Neural progenitor cell (in vitro differentiated cells): ENCODE measurements around the gene RGS11. TPM values are rescaled to one million over a fixed set of nuclear protein-coding genes. Genes with fewer than 3 reads are reported as not detected.

Source experiments
- DNase-seq: peaks from one replicate; pipeline ENCODE4 v3.0.0-alpha.2; 2016; ENCODE audit warnings: low spot score
- H2AFZ ChIP-seq: fragments of 200-600 bp; sonication (generic); replicated peaks from 2 replicates; pipeline ENCODE4 v1.6.1; 2016; ENCODE audit warnings: antibody characterized with exemption
- H3F3A ChIP-seq: fragments of 200-600 bp; sonication (generic); 2 replicates; pipeline ENCODE4 v1.6.1; 2016; ENCODE audit warnings: antibody characterized with exemption, low read depth
- H3K27ac ChIP-seq: fragments of 200-600 bp; sonication (generic); 2 replicates; pipeline ENCODE4 v1.5.1; 2016; ENCODE audit warnings: mild to moderate bottlenecking
- H3K27me3 ChIP-seq: fragments of 200-600 bp; sonication (generic); 2 replicates; pipeline ENCODE4 v1.6.1; 2016; ENCODE audit warnings: mild to moderate bottlenecking, moderate library complexity
- H3K36me3 ChIP-seq: fragments of 200-600 bp; sonication (generic); 2 replicates; pipeline ENCODE4 v1.5.1; 2016
- H3K4me1 ChIP-seq: fragments of 200-600 bp; sonication (generic); 2 replicates; pipeline ENCODE4 v1.6.1; 2016; ENCODE audit warnings: mixed run types
- H3K4me2 ChIP-seq: fragments of 200-600 bp; sonication (generic); 2 replicates; pipeline ENCODE4 v1.6.1; 2016
- H3K4me3 ChIP-seq: fragments of 200-600 bp; sonication (generic); 2 replicates; pipeline ENCODE4 v1.5.1; 2016
- H3K79me2 ChIP-seq: fragments of 200-600 bp; sonication (generic); 2 replicates; pipeline ENCODE4 v1.6.1; 2016; ENCODE audit warnings: low read depth
- H3K9ac ChIP-seq: fragments of 200-600 bp; sonication (generic); 2 replicates; pipeline ENCODE4 v1.6.1; 2016
- H3K9me3 ChIP-seq: fragments of 200-600 bp; sonication (generic); 2 replicates; pipeline ENCODE4 v1.5.1; 2016; ENCODE audit warnings: low read depth
- H4K20me1 ChIP-seq: fragments of 200-600 bp; sonication (generic); 2 replicates; pipeline ENCODE4 v1.6.1; 2016; ENCODE audit warnings: low read depth
- H3K27ac Mint-ChIP-seq: 3 replicates; pipeline ENCODE4 v1.8.0; 2021; ENCODE audit warnings: mixed read lengths
- H3K27me3 Mint-ChIP-seq: 2 replicates; pipeline ENCODE4 v1.8.0; 2022; ENCODE audit warnings: low read depth, mild to moderate bottlenecking, inconsistent platforms, moderate library complexity, mixed read lengths; ENCODE audit not compliant: insufficient read depth
- H3K36me3 Mint-ChIP-seq: 3 replicates; pipeline ENCODE4 v1.8.0; 2021; ENCODE audit warnings: mixed read lengths
- H3K4me1 Mint-ChIP-seq: 3 replicates; pipeline ENCODE4 v1.8.0; 2021; ENCODE audit warnings: mixed read lengths
- H3K4me3 Mint-ChIP-seq: 3 replicates; pipeline ENCODE4 v1.8.0; 2021; ENCODE audit warnings: mild to moderate bottlenecking, moderate library complexity, mixed read lengths
- H3K9me3 Mint-ChIP-seq: 3 replicates; pipeline ENCODE4 v1.8.0; 2020; ENCODE audit warnings: mixed read lengths
- EZH2 ChIP-seq: fragments of 200-600 bp; sonication (generic); IDR thresholded peaks from 2 replicates; pipeline ENCODE4 v1.6.1; 2017; ENCODE audit warnings: antibody characterized with exemption, mild to moderate bottlenecking, moderate library complexity
- EZH2phosphoT487 ChIP-seq: fragments of 200-600 bp; sonication (generic); IDR thresholded peaks from 2 replicates; pipeline ENCODE4 v1.6.1; 2017; ENCODE audit warnings: antibody characterized with exemption
- total RNA-seq: library from RNA; depleted of rRNA; stranded (reverse); fragments of >200 nt; gene quantifications from 2 replicates; pipeline ENCODE4 v1.2.3, GENCODE V29; 2015; ENCODE audit warnings: low replicate concordance
- TF ChIP-seq, protein P1 (sequence below): fragments of 200-600 bp; sonication (generic); IDR thresholded peaks from 2 replicates; pipeline ENCODE4 v1.5.1; 2017; ENCODE audit warnings: antibody characterized with exemption, mild to moderate bottlenecking

RGS11 gene
- total RNA-seq, 1 donor from 2014 or later = 0.52 TPM

DNA sequence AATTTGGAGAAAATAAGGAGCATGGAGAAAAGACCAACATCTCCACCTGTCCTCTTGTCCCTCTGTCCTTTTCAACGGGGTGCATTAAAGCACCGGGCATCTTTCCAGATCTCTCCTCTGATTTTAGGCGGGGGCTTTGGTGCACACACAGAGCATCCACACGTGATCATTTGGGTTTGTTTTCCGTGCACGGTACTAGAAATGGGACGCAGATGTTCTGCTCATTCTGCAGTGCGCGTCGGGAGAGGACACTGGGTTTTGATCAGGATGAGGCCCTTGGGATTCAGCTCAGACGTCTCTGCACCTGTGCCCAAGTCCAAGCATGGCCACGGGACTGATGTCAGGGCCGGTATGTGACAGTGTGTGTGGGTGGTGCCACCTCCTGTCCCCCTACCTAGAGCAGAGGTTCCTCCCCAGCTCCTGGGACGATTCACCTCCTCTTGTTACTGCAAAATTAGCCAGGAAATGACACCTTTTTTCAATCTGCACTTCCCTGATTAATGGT lies 39.1 kb upstream of the RGS11 start:
- H4K20me1 ChIP-seq = peaks cover 51% of the 10 kb centered on the region
- no peaks in the 10 kb centered on the region for H3K9me3 ChIP-seq
- no peak overlapping the region for H3K4me3 ChIP-seq
- Mint-ChIP-seq H3K4me3 (no peak overlapping the region), H3K36me3 (peaks cover 11% of the 10 kb centered on the region), H3K27me3 (no peaks in the 10 kb centered on the region), H3K27ac (no peak overlapping the region), H3K4me1 (peaks cover 9% of the 10 kb centered on the region), H3K9me3 (no peaks in the 10 kb centered on the region)
- no peaks in the 10 kb centered on the region for H3K27me3 ChIP-seq
- H2AFZ ChIP-seq = no peak overlapping the region
- TF ChIP-seq, protein P1, sequence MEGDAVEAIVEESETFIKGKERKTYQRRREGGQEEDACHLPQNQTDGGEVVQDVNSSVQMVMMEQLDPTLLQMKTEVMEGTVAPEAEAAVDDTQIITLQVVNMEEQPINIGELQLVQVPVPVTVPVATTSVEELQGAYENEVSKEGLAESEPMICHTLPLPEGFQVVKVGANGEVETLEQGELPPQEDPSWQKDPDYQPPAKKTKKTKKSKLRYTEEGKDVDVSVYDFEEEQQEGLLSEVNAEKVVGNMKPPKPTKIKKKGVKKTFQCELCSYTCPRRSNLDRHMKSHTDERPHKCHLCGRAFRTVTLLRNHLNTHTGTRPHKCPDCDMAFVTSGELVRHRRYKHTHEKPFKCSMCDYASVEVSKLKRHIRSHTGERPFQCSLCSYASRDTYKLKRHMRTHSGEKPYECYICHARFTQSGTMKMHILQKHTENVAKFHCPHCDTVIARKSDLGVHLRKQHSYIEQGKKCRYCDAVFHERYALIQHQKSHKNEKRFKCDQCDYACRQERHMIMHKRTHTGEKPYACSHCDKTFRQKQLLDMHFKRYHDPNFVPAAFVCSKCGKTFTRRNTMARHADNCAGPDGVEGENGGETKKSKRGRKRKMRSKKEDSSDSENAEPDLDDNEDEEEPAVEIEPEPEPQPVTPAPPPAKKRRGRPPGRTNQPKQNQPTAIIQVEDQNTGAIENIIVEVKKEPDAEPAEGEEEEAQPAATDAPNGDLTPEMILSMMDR = no peak
- TF ChIP-seq EZH2phosphoT487 = no peak
- no peak for TF ChIP-seq EZH2
- H3K79me2 ChIP-seq = peaks cover 48% of the 10 kb centered on the region
- H3K36me3 ChIP-seq = no peaks in the 10 kb centered on the region
- H3K4me2 ChIP-seq = no peak overlapping the region
- no peak for DNase-seq
- H3F3A ChIP-seq = peaks cover 7% of the 10 kb centered on the region
- H3K27ac ChIP-seq = no peak overlapping the region
- H3K9ac ChIP-seq = no peak overlapping the region
- H3K4me1 ChIP-seq = peaks cover 5% of the 10 kb centered on the region

DNA sequence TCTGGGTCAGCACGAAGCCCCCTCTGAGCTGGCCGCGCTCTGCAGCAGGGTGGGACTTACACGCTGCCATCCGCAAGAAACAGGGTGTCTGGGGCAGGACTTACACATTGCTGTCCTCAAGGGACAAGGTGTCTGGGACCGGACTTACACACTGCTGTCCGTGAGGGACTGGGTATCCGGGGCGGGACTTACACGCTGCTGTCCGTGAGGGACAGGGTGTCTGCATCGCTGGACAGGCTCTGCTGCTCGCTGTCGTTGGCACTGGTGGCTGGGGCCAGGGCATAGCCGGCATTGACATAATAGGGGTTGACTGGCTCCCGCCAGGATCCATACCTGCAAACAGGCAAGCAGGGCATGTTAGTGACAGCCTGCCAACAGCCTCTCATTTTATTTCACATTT lies 38.6 kb upstream of the RGS11 start:
- Histone ChIP-seq H3K4me3 (no peak overlapping the region), H3K27ac (no peak overlapping the region), H3K79me2 (peaks cover 43% of the 10 kb centered on the region), H3K9ac (no peak overlapping the region), H3K36me3 (no peaks in the 10 kb centered on the region), H2AFZ (no peak overlapping the region), H4K20me1 (peaks cover 47% of the 10 kb centered on the region), H3K4me1 (peaks cover 5% of the 10 kb centered on the region), H3K4me2 (no peak overlapping the region), H3K27me3 (no peaks in the 10 kb centered on the region), H3F3A (peaks cover 7% of the 10 kb centered on the region), H3K9me3 (no peaks in the 10 kb centered on the region)
- no peak overlapping the region for H3K27ac Mint-ChIP-seq
- H3K36me3 Mint-ChIP-seq = peaks cover 11% of the 10 kb centered on the region
- TF ChIP-seq, protein P1 = no peak
- TF ChIP-seq EZH2phosphoT487 (no peak), EZH2 (no peak)
- peaks cover 7% of the 10 kb centered on the region for H3K4me1 Mint-ChIP-seq
- H3K9me3 Mint-ChIP-seq = no peaks in the 10 kb centered on the region
- DNase-seq = no peak
- H3K4me3 Mint-ChIP-seq = no peak overlapping the region
- no peaks in the 10 kb centered on the region for H3K27me3 Mint-ChIP-seq

DNA sequence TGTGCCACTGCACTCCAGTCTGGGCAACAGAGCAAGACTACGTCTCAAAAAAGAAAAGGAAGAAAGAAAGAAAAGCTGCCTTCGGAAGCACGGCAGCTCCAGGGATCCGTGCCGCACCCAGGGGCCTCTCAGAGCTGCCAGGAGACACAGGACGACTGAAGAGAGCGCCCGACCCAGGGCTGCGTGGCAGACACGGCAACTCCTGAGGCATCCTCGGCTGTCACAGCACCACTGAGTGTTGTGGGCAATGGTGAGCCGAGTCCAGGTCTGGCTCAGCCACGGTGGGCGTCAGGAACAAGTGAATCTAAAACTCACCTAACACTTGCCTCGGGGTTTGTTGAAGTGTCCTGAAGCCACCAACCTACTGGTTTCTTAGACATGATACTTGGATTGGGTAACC lies 36.0 kb upstream of the RGS11 start:
- Histone ChIP-seq H3K27ac (no peak overlapping the region), H3K4me3 (no peak overlapping the region), H3K4me2 (no peak overlapping the region), H3K36me3 (no peaks in the 10 kb centered on the region), H2AFZ (no peak overlapping the region), H3K79me2 (peaks cover 18% of the 10 kb centered on the region), H3K9ac (no peak overlapping the region), H4K20me1 (peaks cover 21% of the 10 kb centered on the region), H3K27me3 (no peaks in the 10 kb centered on the region), H3F3A (no peaks in the 10 kb centered on the region), H3K4me1 (no peaks in the 10 kb centered on the region), H3K9me3 (no peaks in the 10 kb centered on the region)
- Mint-ChIP-seq H3K27me3 (no peaks in the 10 kb centered on the region), H3K9me3 (no peaks in the 10 kb centered on the region), H3K4me3 (no peak overlapping the region), H3K27ac (no peak overlapping the region), H3K4me1 (peaks cover 2% of the 10 kb centered on the region), H3K36me3 (peaks cover 9% of the 10 kb centered on the region)
- DNase-seq = no peak
- TF ChIP-seq, protein P1 = no peak
- TF ChIP-seq EZH2phosphoT487 (no peak), EZH2 (no peak)
